Fibroblast of lung (primary cell): ENCODE measurements around the gene HOXC12. TPM values are rescaled to one million over a fixed set of nuclear protein-coding genes. Genes with fewer than 3 reads are reported as not detected.

Source experiments
- DNase-seq, 2 donors: peaks; one replicate each; pipeline versions ENCODE4 v3.0.0 to v3.0.0-alpha.2; 2010; ENCODE audit warnings: low read depth in 2 of 2
- H2AFZ ChIP-seq: 2 replicates; pipeline ENCODE4 v1.5.1; 2012; ENCODE audit warnings: low read length, control low read depth, inconsistent platforms
- H3K27ac ChIP-seq: 2 replicates; pipeline ENCODE4 v1.5.1; 2011; ENCODE audit warnings: low read length, control low read depth; ENCODE audit not compliant: insufficient read depth
- H3K27me3 ChIP-seq: 2 replicates; pipeline ENCODE4 v1.5.1; 2011; ENCODE audit warnings: mild to moderate bottlenecking, low read length; ENCODE audit not compliant: control insufficient read depth, insufficient read depth
- H3K36me3 ChIP-seq: 2 replicates; pipeline ENCODE4 v1.5.1; 2011; ENCODE audit warnings: low read length; ENCODE audit not compliant: control insufficient read depth, insufficient read depth
- H3K4me1 ChIP-seq: 2 replicates; pipeline ENCODE4 v1.5.1; 2011; ENCODE audit warnings: low read length; ENCODE audit not compliant: control insufficient read depth, insufficient read depth; ENCODE audit errors: extremely low read depth
- H3K4me2 ChIP-seq: 2 replicates; pipeline ENCODE4 v1.5.1; 2011; ENCODE audit warnings: low read length, control low read depth; ENCODE audit not compliant: insufficient read depth; ENCODE audit errors: extremely low read depth
- H3K4me3 ChIP-seq, 4 experiments: fragments of 200-600 bp in 1 of 4; sonication (generic) in 1 of 4; replicated peaks in 1 of 4; 2 replicates each; pipeline ENCODE4 v1.5.1; 2011 to 2016; ENCODE audit warnings: low read length in 4 of 4, low read depth in 3 of 4, mild to moderate bottlenecking in 3 of 4, control low read depth in 2 of 4, inconsistent platforms in 1 of 4, mixed read lengths in 1 of 4; ENCODE audit not compliant: insufficient read depth in 1 of 4; ENCODE audit errors: control extremely low read depth in 1 of 4
- H3K79me2 ChIP-seq: 2 replicates; pipeline ENCODE4 v1.5.1; 2012; ENCODE audit warnings: mild to moderate bottlenecking, low read length, inconsistent platforms; ENCODE audit not compliant: control insufficient read depth, insufficient read depth
- H3K9ac ChIP-seq: 2 replicates; pipeline ENCODE4 v1.5.1; 2011; ENCODE audit warnings: mild to moderate bottlenecking, low read length, control low read depth; ENCODE audit not compliant: insufficient read depth
- H3K9me3 ChIP-seq: 2 replicates; pipeline ENCODE4 v1.5.1; 2012; ENCODE audit warnings: low read depth, low read length; ENCODE audit not compliant: control insufficient read depth, insufficient read depth
- H4K20me1 ChIP-seq: 2 replicates; pipeline ENCODE4 v1.5.1; 2011; ENCODE audit warnings: low read length; ENCODE audit not compliant: control insufficient read depth, insufficient read depth; ENCODE audit errors: extremely low read depth
- EZH2 ChIP-seq: IDR thresholded peaks from 2 replicates; pipeline ENCODE4 v1.5.1; 2012; ENCODE audit warnings: low read length, control low read depth, mild to moderate bottlenecking; ENCODE audit errors: missing control alignments
- polyA plus RNA-seq, 2 donors: library from polyadenylated mRNA; depleted of rRNA in 1 of 2; stranded (reverse) in 1 of 2; unstranded in 1 of 2; fragments of >200 nt; gene quantifications; 2 replicates each; pipeline ENCODE4 v1.2.1, GENCODE V29; 2011 to 2012; ENCODE audit warnings: missing spikeins in 1 of 2
- total RNA-seq: library from RNA; depleted of rRNA; stranded (reverse); fragments of >200 nt; gene quantifications from 2 replicates; pipeline ENCODE4 v1.2.1, GENCODE V29; 2014
- TF ChIP-seq, protein P1 (sequence below), 2 donors: IDR thresholded peaks in 1 of 2; conservative IDR thresholded peaks in 1 of 2; 1 replicate in 1 of 2; 2 replicates in 1 of 2; pipeline ENCODE4 v1.5.1; 2011 to 2012; ENCODE audit warnings: low read length in 2 of 2, control low read depth in 1 of 2, inconsistent platforms in 1 of 2, low read depth in 1 of 2, mild to moderate bottlenecking in 1 of 2

The HOXC12 gene
- total and polyA plus RNA-seq, 2 donors (not counting 1 experiment from before 2014, with no cell fraction given) = not detected

DNA sequence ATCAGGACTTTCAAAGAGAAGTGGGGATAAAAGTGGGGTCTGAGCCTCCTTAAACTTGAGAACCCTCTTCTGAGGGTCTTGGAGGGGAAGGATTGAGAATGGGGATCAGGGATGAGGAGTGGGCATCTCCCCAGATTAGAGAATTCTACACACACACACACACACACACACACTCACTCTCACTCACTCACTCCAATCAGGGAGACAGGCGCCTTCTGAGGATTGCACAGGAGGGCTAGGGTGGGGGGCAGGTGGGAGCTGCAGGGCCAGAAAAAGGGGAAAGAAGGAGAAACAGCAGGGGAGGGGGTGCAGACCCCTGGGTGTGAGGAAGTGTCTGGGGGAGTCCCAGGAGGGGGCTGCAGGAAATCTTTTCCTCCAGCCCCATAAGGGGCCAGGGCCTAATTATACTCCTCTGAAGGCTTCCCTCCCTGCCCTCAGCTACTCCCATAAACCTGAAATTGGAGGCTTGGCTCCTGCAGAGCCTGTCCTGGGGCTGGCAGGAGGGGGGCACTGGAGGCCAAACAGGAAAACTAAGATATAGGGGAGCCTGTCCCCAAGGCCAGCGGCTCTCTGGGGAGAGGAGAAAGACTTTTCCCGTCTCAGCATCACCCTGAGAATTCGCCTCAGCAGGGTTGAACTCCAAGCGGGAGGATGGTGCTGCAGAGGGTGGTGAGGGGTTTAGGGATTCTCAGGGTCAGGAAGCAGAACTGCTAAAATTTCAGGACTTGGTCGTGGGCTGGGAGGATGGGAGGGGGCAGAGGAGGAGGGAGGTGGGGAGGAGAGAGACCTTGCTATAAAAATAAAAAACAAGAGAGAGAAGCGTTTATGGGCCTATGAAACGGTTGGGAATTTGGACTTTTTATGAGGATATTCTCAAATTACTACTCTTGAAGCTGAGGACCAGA lies 46.8 kb downstream of the HOXC12 start:
- H3K79me2 ChIP-seq = no peaks in the 10 kb centered on the region

DNA sequence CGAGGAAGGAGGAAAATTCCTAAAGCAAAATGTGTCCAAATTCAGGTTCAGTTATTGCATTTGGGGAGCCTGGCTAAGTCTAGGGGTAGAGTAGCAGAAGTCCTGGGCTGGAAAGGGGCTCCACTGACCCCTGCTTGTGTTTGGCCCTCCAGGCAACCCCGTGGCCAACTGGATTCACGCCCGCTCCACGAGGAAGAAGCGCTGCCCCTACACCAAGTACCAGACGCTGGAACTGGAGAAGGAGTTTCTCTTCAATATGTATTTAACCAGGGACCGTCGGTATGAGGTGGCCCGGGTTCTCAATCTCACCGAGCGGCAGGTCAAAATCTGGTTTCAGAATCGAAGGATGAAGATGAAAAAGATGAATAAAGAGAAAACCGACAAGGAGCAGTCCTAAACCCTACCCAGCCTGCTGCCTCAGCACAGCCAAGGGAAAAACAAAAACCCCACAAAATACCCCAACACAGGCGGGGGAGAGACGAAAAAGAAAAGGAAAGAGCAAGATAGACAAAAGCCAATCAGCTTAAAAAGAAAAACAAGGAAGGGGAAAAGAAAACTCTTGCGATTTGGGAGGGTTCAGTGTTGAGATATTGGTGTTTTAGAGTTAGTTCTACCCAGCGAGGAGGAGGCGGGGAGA lies 47.7 kb downstream of the HOXC12 start:
- H3K79me2 ChIP-seq = no peaks in the 10 kb centered on the region
- peaks cover 78% of the 10 kb centered on the region for H3K27me3 ChIP-seq
- TF ChIP-seq EZH2 = peak; percentile 25
- TF ChIP-seq, protein P1, sequence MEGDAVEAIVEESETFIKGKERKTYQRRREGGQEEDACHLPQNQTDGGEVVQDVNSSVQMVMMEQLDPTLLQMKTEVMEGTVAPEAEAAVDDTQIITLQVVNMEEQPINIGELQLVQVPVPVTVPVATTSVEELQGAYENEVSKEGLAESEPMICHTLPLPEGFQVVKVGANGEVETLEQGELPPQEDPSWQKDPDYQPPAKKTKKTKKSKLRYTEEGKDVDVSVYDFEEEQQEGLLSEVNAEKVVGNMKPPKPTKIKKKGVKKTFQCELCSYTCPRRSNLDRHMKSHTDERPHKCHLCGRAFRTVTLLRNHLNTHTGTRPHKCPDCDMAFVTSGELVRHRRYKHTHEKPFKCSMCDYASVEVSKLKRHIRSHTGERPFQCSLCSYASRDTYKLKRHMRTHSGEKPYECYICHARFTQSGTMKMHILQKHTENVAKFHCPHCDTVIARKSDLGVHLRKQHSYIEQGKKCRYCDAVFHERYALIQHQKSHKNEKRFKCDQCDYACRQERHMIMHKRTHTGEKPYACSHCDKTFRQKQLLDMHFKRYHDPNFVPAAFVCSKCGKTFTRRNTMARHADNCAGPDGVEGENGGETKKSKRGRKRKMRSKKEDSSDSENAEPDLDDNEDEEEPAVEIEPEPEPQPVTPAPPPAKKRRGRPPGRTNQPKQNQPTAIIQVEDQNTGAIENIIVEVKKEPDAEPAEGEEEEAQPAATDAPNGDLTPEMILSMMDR (conservative IDR thresholded peaks at IDR 0.05 in 1 of 2, IDR thresholded peaks at IDR 0.05 in 1 of 2; ENCODE audit: low read depth in 1 of 2, low read length in 2 of 2) = no peak
- H3K4me2 ChIP-seq = no peak overlapping the region
- H2AFZ ChIP-seq = no peak overlapping the region
- no peak overlapping the region for H3K9ac ChIP-seq
- H3K4me1 ChIP-seq = no peaks in the 10 kb centered on the region
- H3K4me3 ChIP-seq = no peak overlapping the region
- no peaks in the 10 kb centered on the region for H3K36me3 ChIP-seq
- no peaks in the 10 kb centered on the region for H3K9me3 ChIP-seq
- DNase-seq = no peak
- no peak overlapping the region for H3K27ac ChIP-seq
- no peaks in the 10 kb centered on the region for H4K20me1 ChIP-seq

More for the DNA sequence above, 46.8 kb downstream of the HOXC12 start:
- H3K27me3 ChIP-seq = peaks cover 77% of the 10 kb centered on the region
- TF ChIP-seq, protein P1 (conservative IDR thresholded peaks at IDR 0.05 in 1 of 2, IDR thresholded peaks at IDR 0.05 in 1 of 2; ENCODE audit: low read depth in 1 of 2, low read length in 2 of 2) = no peak
- TF ChIP-seq EZH2 = no peak
- H3K4me3 ChIP-seq = no peak overlapping the region
- no peaks in the 10 kb centered on the region for H4K20me1 ChIP-seq
- no peak overlapping the region for H3K4me2 ChIP-seq
- no peak overlapping the region for H3K27ac ChIP-seq
- H3K9me3 ChIP-seq = no peaks in the 10 kb centered on the region
- H3K36me3 ChIP-seq = no peaks in the 10 kb centered on the region
- no peak overlapping the region for H3K9ac ChIP-seq
- no peak overlapping the region for H2AFZ ChIP-seq
- no peaks in the 10 kb centered on the region for H3K4me1 ChIP-seq
- no peak for DNase-seq

DNA sequence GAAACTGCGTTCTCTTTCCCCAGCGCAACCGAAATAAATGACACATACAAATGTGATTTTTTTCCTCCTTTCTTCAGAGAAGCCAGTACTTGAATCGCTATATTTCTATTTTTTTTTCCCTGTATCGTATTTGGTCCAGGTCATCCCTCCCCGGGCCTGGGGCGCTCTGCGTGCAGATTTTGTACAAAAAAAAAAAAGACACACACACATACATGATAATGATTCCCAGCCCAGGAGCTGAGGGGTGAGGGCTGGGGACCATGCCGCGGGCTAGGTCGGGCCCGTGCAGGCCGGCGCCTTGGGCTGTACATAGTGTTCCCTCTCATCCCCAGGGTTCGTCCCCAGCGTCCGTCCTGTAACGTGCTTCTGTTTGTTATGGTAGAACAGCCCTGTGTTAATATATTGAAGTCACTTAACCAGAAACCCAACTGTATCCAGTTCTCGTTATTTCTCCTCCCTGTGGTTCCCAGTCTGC lies 48.2 kb downstream of the HOXC12 start:
- H3K27ac ChIP-seq = no peak overlapping the region
- H2AFZ ChIP-seq = no peak overlapping the region
- peaks cover 77% of the 10 kb centered on the region for H3K27me3 ChIP-seq
- TF ChIP-seq, protein P1 (conservative IDR thresholded peaks at IDR 0.05 in 1 of 2, IDR thresholded peaks at IDR 0.05 in 1 of 2; ENCODE audit: low read depth in 1 of 2, low read length in 2 of 2) = no peak
- peak; percentile 59 for TF ChIP-seq EZH2
- no peaks in the 10 kb centered on the region for H4K20me1 ChIP-seq
- no peak overlapping the region for H3K4me2 ChIP-seq
- no peak overlapping the region for H3K9ac ChIP-seq
- no peaks in the 10 kb centered on the region for H3K36me3 ChIP-seq
- no peak overlapping the region for H3K4me3 ChIP-seq
- H3K4me1 ChIP-seq = no peaks in the 10 kb centered on the region
- no peak for DNase-seq
- H3K79me2 ChIP-seq = no peaks in the 10 kb centered on the region
- H3K9me3 ChIP-seq = no peaks in the 10 kb centered on the region
